Endometrium (tissue), 2 donors: ENCODE results near the gene TPPP.
"Not testable (repeated sequence)": the region's sequence is repeated elsewhere in the genome, so short reads cannot be mapped to it uniquely, and the experiment has no call there.

Source experiments
- FAIRE-seq: peaks from 2 replicates; lab custom pipeline; 2012; peaks lifted over from hg19 to GRCh38; lab: Jason Lieb, UNC
- donor health status: control.
- donor health status: control.

Gene TPPP

GRCh38 chr5:692529-693041 lies 567 bp downstream of the TPPP start:
- FAIRE-seq: not testable (repeated sequence)

- no peak for FAIRE-seq
Observed at GRCh38 chr5:691817-692528, 1.2 kb downstream of the TPPP start.

- FAIRE-seq: not testable (repeated sequence)
Observed at GRCh38 chr5:691049-691448, 2.1 kb downstream of the TPPP start.

- not testable (repeated sequence) for FAIRE-seq
Observed at GRCh38 chr5:690293-690692, 2.9 kb downstream of the TPPP start.

- FAIRE-seq: not testable (repeated sequence)
Observed at GRCh38 chr5:688348-689010, 4.7 kb downstream of the TPPP start.

GRCh38 chr5:686936-687335 lies 6.2 kb downstream of the TPPP start:
- FAIRE-seq: not testable (repeated sequence)

- not testable (repeated sequence) for FAIRE-seq
Observed at GRCh38 chr5:686172-686523, 7.0 kb downstream of the TPPP start.

- no peak for FAIRE-seq
Observed at GRCh38 chr5:685262-686171, 7.6 kb downstream of the TPPP start.

GRCh38 chr5:684751-685216 lies 8.4 kb downstream of the TPPP start:
- FAIRE-seq: no peak

GRCh38 chr5:683551-684481 lies 9.3 kb downstream of the TPPP start:
- FAIRE-seq: no peak

GRCh38 chr5:682651-683358 lies 10.3 kb downstream of the TPPP start:
- not testable (repeated sequence) for FAIRE-seq

- not testable (repeated sequence) for FAIRE-seq
Observed at GRCh38 chr5:682216-682615, 10.9 kb downstream of the TPPP start.

GRCh38 chr5:681317-682191 lies 11.6 kb downstream of the TPPP start:
- not testable (repeated sequence) for FAIRE-seq

GRCh38 chr5:680836-681235 lies 12.3 kb downstream of the TPPP start:
- FAIRE-seq: not testable (repeated sequence)

- FAIRE-seq: not testable (repeated sequence)
Observed at GRCh38 chr5:680118-680795, 12.9 kb downstream of the TPPP start.

- not testable (repeated sequence) for FAIRE-seq
Observed at GRCh38 chr5:679166-679895, 13.8 kb downstream of the TPPP start.

GRCh38 chr5:678521-678920 lies 14.6 kb downstream of the TPPP start:
- FAIRE-seq: not testable (repeated sequence)
